GM12801 (cell line): ENCODE measurements around the gene ZNF462.

Experiments used
- TF ChIP-seq, protein P1 (sequence below): IDR thresholded peaks from one replicate; pipeline ENCODE4 v1.5.1; 2011; ENCODE audit warnings: control low read depth; ENCODE audit not compliant: insufficient read length; ENCODE audit errors: extremely low read depth

Gene ZNF462

GRCh38 chr9:107042606-107043005 lies 179.6 kb downstream of the ZNF462 start:
- TF ChIP-seq, protein P1, sequence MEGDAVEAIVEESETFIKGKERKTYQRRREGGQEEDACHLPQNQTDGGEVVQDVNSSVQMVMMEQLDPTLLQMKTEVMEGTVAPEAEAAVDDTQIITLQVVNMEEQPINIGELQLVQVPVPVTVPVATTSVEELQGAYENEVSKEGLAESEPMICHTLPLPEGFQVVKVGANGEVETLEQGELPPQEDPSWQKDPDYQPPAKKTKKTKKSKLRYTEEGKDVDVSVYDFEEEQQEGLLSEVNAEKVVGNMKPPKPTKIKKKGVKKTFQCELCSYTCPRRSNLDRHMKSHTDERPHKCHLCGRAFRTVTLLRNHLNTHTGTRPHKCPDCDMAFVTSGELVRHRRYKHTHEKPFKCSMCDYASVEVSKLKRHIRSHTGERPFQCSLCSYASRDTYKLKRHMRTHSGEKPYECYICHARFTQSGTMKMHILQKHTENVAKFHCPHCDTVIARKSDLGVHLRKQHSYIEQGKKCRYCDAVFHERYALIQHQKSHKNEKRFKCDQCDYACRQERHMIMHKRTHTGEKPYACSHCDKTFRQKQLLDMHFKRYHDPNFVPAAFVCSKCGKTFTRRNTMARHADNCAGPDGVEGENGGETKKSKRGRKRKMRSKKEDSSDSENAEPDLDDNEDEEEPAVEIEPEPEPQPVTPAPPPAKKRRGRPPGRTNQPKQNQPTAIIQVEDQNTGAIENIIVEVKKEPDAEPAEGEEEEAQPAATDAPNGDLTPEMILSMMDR = no peak

DNA sequence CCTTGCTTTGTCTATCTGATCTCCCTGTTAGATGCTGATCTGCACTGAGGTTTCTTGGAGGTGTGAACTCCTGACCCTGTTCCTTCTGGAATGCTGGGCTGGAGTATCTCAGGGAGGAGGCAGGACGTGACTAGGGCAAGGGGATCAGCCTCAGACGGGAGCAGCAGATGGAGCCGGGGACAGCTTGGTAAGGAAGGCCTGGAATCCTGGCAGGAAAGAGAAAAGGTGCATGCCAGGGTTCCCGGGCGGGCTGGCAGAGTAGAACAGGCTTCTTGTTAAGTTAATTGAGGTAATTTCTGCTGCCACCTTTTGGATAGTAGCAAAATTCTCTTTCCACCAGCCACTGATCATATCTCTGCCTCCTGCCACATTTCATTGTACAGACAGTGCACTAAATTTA lies 180.9 kb downstream of the ZNF462 start:
- TF ChIP-seq, protein P1 = no peak

DNA sequence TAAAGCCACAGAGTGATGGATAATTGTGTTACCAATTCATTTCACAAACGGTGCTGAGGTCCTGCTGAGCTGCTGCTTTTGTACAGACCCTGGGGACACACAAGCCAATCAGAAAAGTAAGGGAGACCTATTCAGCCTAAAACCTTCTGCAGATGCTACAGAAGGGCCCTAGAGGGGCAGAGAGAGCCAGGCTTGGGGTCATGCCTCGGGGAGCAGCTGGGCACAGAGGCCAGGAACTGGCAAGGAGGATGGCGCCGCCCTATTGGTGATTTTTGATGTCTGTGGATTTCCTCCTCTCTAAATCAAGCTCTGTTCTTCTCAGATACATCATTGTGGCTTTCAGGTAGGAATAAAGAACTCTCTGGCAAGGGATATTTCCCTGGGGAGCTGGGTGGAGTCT lies 181.9 kb downstream of the ZNF462 start:
- TF ChIP-seq, protein P1 = no peak

DNA sequence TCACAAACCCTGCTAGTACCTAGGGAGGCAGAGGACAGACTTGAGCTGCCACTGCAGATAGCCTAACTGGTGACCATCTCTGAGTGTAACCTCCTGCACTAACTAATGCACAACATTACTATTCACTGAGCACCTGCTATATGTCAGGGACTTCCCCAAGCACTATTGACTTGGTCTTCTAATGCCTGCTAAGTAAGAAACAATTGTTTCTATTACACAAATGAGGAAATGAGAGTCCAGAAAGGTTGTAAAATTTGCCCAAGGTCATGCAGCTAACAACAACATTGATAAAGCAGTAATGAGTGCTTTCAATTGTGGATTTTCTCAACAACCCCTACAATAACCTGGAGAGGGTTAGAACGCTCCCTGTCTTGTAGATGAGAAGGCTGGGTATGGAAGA lies 183.7 kb downstream of the ZNF462 start:
- TF ChIP-seq, protein P1 = no peak

- TF ChIP-seq, protein P1 = no peak
Measured at GRCh38 chr9:107049046-107049802, 186.3 kb downstream of the ZNF462 start.

DNA sequence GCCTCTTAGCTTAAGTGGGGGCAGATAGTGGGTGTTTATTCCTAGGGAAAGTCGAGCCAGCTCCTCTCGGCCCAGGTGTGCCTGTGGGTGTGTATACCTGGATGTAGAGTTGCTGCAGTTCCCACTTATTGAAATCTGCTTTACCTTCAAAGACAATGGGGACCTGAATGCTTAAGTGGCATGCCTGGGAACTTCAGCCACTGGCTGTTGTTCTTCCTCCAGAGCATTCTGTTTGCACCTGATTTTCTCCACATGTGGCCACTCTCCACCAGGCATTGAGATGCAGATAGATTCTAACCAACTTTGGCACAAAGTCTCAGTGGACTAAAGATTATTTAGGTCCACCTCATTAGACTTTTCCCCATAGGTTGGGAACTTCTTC lies 186.8 kb downstream of the ZNF462 start:
- TF ChIP-seq, protein P1 = no peak

- TF ChIP-seq, protein P1 = no peak
Measured at GRCh38 chr9:107051392-107051791, 188.4 kb downstream of the ZNF462 start.
